HFFc6 (cell line): ENCODE measurements around the gene CACNA1D. TPM values are rescaled to one million over a fixed set of nuclear protein-coding genes. Genes with fewer than 3 reads are reported as not detected.

ENCODE experiments used
- DNase-seq: peaks from one replicate; pipeline ENCODE4 v3.0.0-alpha.2; 2018
- H3K27ac Mint-ChIP-seq: 2 replicates; pipeline ENCODE4 v1.8.0; 2020; ENCODE audit warnings: mild to moderate bottlenecking, mixed read lengths
- H3K27me3 Mint-ChIP-seq: 2 replicates; pipeline ENCODE4 v1.8.0; 2021; ENCODE audit warnings: mild to moderate bottlenecking, moderate library complexity, mixed read lengths; ENCODE audit not compliant: insufficient read depth
- H3K36me3 Mint-ChIP-seq: 2 replicates; pipeline ENCODE4 v1.8.0; 2021; ENCODE audit warnings: low read depth, mixed read lengths
- H3K4me1 Mint-ChIP-seq: 2 replicates; pipeline ENCODE4 v1.8.0; 2020; ENCODE audit warnings: low read depth, mixed read lengths
- H3K4me3 Mint-ChIP-seq: 2 replicates; pipeline ENCODE4 v1.8.0; 2020; ENCODE audit warnings: mild to moderate bottlenecking, moderate library complexity, mixed read lengths
- H3K9me3 Mint-ChIP-seq: 2 replicates; pipeline ENCODE4 v1.8.0; 2020; ENCODE audit warnings: mild to moderate bottlenecking, mixed read lengths
- total RNA-seq, 6 experiments: library from RNA; stranded (reverse); fragmentation: NEBNext Ultra II Directional; extraction: Animal tissue kit (Norgen Biotek cat#: 25700); gene quantifications; 2 replicates in 1 of 6; 3 replicates in 5 of 6; pipeline ENCODE4 v1.2.3, GENCODE V29; 2021
- TF ChIP-seq, protein P1 (sequence below): fragments of 200-600 bp; sonication (generic); IDR thresholded peaks from 2 replicates; pipeline ENCODE4 v1.5.0; 2021; ENCODE audit warnings: antibody characterized with exemption, mild to moderate bottlenecking

Gene CACNA1D
- total RNA-seq, 6 experiments from 2014 or later: 0.09 TPM; not detected in 5

DNA sequence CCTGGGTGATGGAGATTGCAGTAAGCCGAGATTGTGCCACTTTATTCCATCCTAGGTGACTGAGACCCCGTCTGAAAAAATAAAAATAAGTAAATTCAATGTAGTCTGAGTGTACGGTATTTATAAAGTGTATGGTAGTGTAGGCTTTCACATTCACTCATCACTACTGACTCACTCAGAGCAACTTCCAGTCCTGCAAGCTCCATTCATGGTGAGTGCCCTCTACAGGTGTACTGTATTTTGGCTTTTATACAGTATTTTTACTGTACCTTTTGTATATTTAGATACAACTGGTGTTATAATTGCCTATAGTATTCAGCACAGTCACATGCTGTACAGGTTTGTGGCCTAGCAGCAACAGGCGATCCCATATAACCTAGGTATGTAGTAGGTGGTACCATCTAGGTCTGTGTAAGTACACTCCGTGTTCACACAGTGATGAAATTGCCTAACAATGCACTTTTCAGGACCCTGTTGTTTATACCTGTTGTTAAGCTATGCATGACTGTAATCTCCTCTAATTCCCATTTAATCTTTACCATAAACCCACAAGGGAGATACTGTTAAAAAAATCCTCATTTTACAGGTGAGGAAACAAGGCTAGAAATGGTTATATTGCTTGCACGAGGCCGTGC lies 19.3 kb downstream of the CACNA1D start:
- H3K4me3 Mint-ChIP-seq: no peak overlapping the region
- H3K27me3 Mint-ChIP-seq: peaks cover 35% of the 10 kb centered on the region
- H3K9me3 Mint-ChIP-seq: no peaks in the 10 kb centered on the region
- TF ChIP-seq, protein P1, sequence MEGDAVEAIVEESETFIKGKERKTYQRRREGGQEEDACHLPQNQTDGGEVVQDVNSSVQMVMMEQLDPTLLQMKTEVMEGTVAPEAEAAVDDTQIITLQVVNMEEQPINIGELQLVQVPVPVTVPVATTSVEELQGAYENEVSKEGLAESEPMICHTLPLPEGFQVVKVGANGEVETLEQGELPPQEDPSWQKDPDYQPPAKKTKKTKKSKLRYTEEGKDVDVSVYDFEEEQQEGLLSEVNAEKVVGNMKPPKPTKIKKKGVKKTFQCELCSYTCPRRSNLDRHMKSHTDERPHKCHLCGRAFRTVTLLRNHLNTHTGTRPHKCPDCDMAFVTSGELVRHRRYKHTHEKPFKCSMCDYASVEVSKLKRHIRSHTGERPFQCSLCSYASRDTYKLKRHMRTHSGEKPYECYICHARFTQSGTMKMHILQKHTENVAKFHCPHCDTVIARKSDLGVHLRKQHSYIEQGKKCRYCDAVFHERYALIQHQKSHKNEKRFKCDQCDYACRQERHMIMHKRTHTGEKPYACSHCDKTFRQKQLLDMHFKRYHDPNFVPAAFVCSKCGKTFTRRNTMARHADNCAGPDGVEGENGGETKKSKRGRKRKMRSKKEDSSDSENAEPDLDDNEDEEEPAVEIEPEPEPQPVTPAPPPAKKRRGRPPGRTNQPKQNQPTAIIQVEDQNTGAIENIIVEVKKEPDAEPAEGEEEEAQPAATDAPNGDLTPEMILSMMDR: 0 out of 2 replicates have a peak, but pooled peaks have one; percentile 28
- H3K4me1 Mint-ChIP-seq: no peaks in the 10 kb centered on the region
- H3K27ac Mint-ChIP-seq: no peak overlapping the region
- DNase-seq: no peak
- H3K36me3 Mint-ChIP-seq: no peaks in the 10 kb centered on the region

DNA sequence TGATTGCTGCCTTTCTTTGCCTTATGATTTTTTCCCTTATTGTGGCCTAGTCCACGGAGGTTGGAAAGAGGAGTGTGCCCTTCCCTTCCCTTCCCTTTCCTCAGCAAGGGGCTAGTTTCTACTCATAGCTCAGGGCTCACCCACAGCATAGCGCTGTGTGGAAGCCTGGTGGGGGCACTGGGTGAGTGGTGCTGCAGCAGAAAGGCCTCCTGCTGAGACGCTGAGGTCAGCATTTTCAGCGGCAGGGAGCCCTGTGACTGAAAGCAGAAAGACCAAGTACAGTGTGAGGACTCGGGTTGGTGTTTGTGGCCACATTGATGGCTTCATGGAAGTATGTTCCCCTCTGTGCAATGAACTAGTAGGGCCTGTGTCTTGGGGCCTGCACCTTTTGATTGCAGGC lies 21.9 kb downstream of the CACNA1D start:
- Mint-ChIP-seq H3K4me1 (no peaks in the 10 kb centered on the region), H3K36me3 (no peaks in the 10 kb centered on the region), H3K4me3 (no peak overlapping the region), H3K9me3 (no peaks in the 10 kb centered on the region), H3K27me3 (peaks cover 27% of the 10 kb centered on the region), H3K27ac (no peak overlapping the region)
- TF ChIP-seq, protein P1: no peak
- DNase-seq: no peak

DNA sequence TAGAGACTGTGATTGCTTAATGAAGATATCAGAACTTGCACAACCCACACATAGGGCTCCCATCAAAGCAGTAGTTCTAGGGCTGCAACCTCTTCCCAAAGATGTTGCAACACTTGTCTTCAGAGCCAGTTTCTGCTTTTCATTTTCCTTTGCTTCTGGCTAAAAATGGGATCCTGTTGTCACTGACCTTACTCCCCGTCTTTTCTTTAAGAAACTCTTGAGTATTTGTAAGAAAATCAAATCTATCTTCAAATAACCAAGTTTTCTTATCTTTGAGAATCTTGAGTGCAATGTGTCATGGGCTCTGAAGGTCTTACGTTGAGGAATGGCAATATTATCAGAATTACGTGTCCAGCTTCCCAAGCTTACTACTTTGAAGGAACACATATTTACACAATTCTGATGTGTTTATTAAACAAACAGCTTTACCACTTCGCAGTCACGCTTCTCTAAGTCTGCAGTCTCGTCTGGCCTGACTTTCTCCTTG lies 24.1 kb downstream of the CACNA1D start:
- no peak for DNase-seq
- no peaks in the 10 kb centered on the region for H3K36me3 Mint-ChIP-seq

DNA sequence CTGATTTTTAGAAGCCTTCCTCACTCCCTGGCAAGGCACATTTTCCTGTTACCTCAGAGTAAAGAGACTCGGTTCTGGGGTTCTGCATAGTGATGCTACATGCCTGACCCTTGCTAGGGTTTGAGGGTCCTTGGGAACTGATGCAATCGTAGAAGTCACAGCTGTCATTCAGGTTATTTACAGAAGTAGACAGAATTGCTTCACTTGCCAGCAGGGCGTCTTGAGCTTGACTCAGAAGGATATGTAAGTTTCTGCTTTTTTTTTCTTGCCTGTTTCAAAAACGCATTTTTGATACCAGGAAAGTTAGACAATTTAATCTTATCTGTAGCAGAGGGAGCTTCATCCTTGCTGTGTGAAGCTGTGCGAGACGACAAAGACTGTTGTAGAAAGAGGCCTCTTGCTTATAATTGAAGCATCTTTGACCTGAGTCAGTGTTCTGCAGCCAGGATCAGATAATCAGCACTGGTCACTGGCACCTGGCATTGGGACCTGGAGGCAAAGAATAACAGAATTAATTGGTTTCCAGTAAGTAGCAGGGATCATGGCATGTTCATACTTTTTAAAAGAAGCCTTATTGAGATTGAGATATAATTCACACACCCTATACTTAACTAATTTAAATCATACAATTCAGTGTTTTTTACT lies 24.8 kb downstream of the CACNA1D start:
- no peak overlapping the region for H3K27ac Mint-ChIP-seq
- no peaks in the 10 kb centered on the region for H3K36me3 Mint-ChIP-seq
- DNase-seq: no peak
- no peaks in the 10 kb centered on the region for H3K4me1 Mint-ChIP-seq
- H3K4me3 Mint-ChIP-seq: no peak overlapping the region
- TF ChIP-seq, protein P1: no peak
- H3K27me3 Mint-ChIP-seq: peaks cover 22% of the 10 kb centered on the region
- H3K9me3 Mint-ChIP-seq: no peaks in the 10 kb centered on the region

More for the DNA sequence above, 24.1 kb downstream of the CACNA1D start:
- peaks cover 21% of the 10 kb centered on the region for H3K27me3 Mint-ChIP-seq
- no peak overlapping the region for H3K27ac Mint-ChIP-seq
- no peaks in the 10 kb centered on the region for H3K4me1 Mint-ChIP-seq
- H3K9me3 Mint-ChIP-seq: no peaks in the 10 kb centered on the region
- no peak overlapping the region for H3K4me3 Mint-ChIP-seq
- TF ChIP-seq, protein P1: no peak

DNA sequence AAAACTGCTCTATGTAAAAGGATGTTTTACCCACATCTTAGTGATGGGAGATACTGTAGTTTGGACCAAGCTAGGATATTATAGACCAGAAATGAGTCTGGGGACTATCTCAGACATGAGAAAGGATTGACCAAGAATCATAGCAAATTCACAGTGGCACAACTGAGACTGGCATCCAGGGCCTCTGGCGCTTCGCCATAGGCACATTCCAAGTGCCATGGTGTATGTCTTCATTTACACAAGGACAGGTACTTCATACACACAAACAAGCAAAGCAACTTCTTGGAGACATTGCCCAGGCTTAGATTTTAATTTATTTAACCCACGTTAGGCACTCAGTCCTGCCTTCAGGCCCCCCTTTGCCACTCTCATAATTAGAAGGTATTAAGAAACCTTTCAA lies 28.9 kb downstream of the CACNA1D start:
- Mint-ChIP-seq H3K36me3 (no peaks in the 10 kb centered on the region), H3K27me3 (peaks cover 11% of the 10 kb centered on the region), H3K4me1 (no peaks in the 10 kb centered on the region), H3K4me3 (no peak overlapping the region), H3K9me3 (no peaks in the 10 kb centered on the region), H3K27ac (no peak overlapping the region)
- TF ChIP-seq, protein P1: no peak
- DNase-seq: no peak
